Activated naive CD4-positive, alpha-beta T cell treated with anti-CD3 and anti-CD28 coated beads, Interleukin-2, amount 50 U/mL, for 24 hours (primary cell): ENCODE results near the gene BIRC7.

ENCODE experiments used
- H3K27ac Mint-ChIP-seq: one replicate; pipeline ENCODE4 v1.8.0; 2021; ENCODE audit warnings: mild to moderate bottlenecking, mixed read lengths
- H3K27me3 Mint-ChIP-seq: one replicate; pipeline ENCODE4 v1.8.0; 2021; ENCODE audit warnings: mixed read lengths
- H3K36me3 Mint-ChIP-seq: one replicate; pipeline ENCODE4 v1.8.0; 2021; ENCODE audit warnings: mixed read lengths
- H3K4me1 Mint-ChIP-seq: one replicate; pipeline ENCODE4 v1.8.0; 2021; ENCODE audit warnings: mixed read lengths
- H3K4me3 Mint-ChIP-seq: one replicate; pipeline ENCODE4 v1.8.0; 2021; ENCODE audit warnings: mild to moderate bottlenecking, mixed read lengths
- H3K9me3 Mint-ChIP-seq: one replicate; pipeline ENCODE4 v1.8.0; 2021; ENCODE audit warnings: mixed read lengths

Gene BIRC7

DNA sequence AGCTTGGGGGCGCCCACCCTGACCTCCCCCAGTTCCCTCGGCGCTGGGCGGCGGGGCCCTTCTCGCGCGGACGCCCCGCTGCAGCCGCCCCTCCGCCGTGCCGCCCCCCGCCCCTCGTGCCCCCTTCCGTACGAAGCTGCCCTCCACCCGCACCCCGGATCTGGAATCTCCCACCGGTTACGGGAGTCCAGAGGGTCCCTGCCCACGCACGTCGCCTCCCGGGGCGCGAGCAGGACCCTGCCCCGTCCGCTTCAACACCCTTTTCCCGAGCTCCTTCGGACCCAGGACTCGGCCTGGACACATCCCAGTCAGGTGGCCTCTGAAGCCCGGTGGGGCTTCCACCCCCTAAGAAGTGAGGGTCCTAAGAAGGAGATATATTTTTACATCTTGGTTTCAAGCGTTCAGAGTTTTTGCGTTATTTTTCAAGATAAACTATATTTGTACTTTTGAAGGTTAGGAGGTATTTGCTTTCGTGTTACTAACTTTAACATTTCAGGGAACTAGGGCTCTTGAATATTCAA lies 37.4 kb downstream of the BIRC7 start:
- peak overlapping the region; percentile 94 for H3K4me3 Mint-ChIP-seq
- H3K27me3 Mint-ChIP-seq = no peaks in the 10 kb centered on the region
- H3K36me3 Mint-ChIP-seq = no peaks in the 10 kb centered on the region
- peak overlapping the region; percentile 68 for H3K27ac Mint-ChIP-seq
- peaks cover 27% of the 10 kb centered on the region for H3K4me1 Mint-ChIP-seq
- H3K9me3 Mint-ChIP-seq = no peaks in the 10 kb centered on the region

DNA sequence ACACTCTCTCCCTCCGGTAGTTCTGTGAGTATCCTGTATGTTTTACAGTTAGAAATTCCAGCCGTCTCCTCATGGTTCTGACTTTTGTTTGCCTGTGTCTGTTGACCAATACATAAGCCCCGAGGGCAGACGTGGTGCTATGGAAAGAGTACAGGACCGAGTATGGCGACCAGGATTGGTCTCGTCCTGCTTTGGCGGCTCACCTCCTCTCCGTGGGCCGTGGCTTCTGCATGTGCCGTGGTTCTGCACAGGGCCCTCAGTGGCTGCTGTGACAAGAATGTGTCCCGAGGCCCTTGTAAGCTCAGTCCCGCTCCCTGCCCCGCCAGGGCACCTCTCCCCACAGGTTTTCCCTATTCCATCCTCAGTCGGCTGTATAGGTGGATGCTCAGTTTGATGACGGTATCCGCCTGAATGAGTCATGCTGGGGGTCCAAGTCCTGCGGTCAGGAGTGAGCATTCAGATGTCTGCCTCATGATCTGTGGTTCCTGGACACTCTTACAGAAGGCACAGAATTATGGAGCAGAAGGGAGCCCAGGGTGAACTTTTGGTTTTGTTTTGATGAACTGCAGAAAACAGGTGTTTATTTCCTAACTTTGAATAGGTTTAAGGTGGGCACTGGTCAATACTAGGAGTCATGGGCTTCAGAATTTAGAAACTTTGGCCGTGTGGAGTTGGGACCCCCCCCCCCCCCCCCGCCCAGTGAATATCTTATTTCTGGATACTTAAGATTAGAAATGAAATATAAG lies 38.1 kb downstream of the BIRC7 start:
- Mint-ChIP-seq H3K4me1 (peaks cover 27% of the 10 kb centered on the region), H3K27me3 (no peaks in the 10 kb centered on the region), H3K4me3 (peak overlapping the region; percentile 94), H3K9me3 (no peaks in the 10 kb centered on the region), H3K36me3 (no peaks in the 10 kb centered on the region), H3K27ac (peak overlapping the region; percentile 90)

GRCh38 chr20:63274381-63275228 lies 38.9 kb downstream of the BIRC7 start:
- peaks cover 27% of the 10 kb centered on the region for H3K4me1 Mint-ChIP-seq

GRCh38 chr20:63275825-63276224 lies 40.1 kb downstream of the BIRC7 start:
- no peak overlapping the region for H3K27ac Mint-ChIP-seq
- H3K9me3 Mint-ChIP-seq = no peaks in the 10 kb centered on the region
- H3K36me3 Mint-ChIP-seq = no peaks in the 10 kb centered on the region
- H3K4me3 Mint-ChIP-seq = no peak overlapping the region
- H3K27me3 Mint-ChIP-seq = no peaks in the 10 kb centered on the region
- H3K4me1 Mint-ChIP-seq = peaks cover 27% of the 10 kb centered on the region

More at GRCh38 chr20:63274381-63275228, 38.9 kb downstream of the BIRC7 start:
- Mint-ChIP-seq H3K9me3 (no peaks in the 10 kb centered on the region), H3K27me3 (no peaks in the 10 kb centered on the region), H3K4me3 (peak overlapping the region; percentile 58), H3K36me3 (no peaks in the 10 kb centered on the region), H3K27ac (no peak overlapping the region)

DNA sequence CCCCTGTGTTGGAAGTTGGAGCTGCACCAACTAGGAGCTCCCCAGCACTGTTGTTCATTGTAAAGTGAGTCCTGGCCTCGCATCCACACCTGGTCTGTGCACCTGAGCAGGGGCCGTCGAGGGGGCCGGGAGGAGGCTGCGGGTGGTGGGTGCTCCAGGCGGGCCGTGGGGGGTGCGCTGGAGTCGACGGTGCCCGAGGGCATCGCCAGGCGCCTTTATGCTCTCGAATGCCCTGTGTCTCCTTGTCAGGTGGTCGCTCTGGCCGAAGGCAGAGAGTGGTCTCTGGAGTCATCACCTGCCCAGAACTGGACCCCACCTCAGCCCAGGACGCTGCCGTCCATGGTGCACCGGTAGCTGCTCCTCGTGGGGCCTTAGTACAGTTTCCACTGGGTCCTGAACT lies 41.3 kb downstream of the BIRC7 start:
- Mint-ChIP-seq H3K27ac (no peak overlapping the region), H3K36me3 (no peaks in the 10 kb centered on the region), H3K4me3 (no peak overlapping the region), H3K27me3 (no peaks in the 10 kb centered on the region), H3K4me1 (peaks cover 20% of the 10 kb centered on the region), H3K9me3 (no peaks in the 10 kb centered on the region)

DNA sequence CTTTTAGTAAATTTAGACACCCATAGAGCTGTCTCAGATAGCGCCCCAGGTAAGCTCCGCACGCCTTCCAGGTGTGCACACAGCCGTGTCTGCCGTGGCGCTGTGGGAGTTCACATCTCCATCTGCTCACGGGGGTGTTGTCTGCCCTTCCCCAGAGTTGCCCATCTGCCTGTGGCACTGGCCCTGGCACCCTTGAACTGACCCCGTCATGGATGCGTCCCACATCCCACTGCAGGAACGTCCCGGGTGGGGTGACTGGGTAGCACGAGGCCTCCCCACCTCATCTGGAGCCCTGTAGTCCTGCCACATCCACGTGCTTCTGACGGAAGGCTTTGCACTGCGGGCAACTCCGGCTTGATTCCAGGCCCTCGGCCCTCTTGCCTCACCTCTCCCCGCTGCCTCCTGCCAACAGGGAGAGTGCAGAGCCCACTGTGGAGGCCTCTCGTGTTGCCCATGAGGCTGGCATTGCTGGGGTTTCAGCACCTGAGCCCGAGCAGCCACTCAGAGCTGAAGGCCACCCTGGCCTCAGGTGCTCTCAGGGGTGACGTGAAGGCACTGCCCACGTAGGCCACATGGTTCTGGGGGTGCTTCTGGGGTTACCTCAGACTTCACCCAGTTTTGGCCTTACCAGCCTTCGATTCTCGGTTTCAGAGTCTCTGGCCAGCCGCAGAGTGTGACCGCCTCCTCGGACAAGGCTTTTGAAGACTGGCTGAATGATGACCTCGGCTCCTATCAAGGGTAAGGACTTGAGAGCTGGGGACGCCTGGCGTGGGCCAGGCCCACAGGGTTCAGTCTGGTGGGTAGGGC lies 42.0 kb downstream of the BIRC7 start:
- H3K27me3 Mint-ChIP-seq = no peaks in the 10 kb centered on the region
- no peaks in the 10 kb centered on the region for H3K9me3 Mint-ChIP-seq
- no peak overlapping the region for H3K4me3 Mint-ChIP-seq
- peaks cover 20% of the 10 kb centered on the region for H3K4me1 Mint-ChIP-seq
- no peak overlapping the region for H3K27ac Mint-ChIP-seq
- no peaks in the 10 kb centered on the region for H3K36me3 Mint-ChIP-seq

GRCh38 chr20:63278661-63279060 lies 43.0 kb downstream of the BIRC7 start:
- no peaks in the 10 kb centered on the region for H3K27me3 Mint-ChIP-seq
- no peaks in the 10 kb centered on the region for H3K36me3 Mint-ChIP-seq
- H3K4me3 Mint-ChIP-seq = no peak overlapping the region
- H3K9me3 Mint-ChIP-seq = no peaks in the 10 kb centered on the region
- H3K4me1 Mint-ChIP-seq = peaks cover 15% of the 10 kb centered on the region
- no peak overlapping the region for H3K27ac Mint-ChIP-seq

DNA sequence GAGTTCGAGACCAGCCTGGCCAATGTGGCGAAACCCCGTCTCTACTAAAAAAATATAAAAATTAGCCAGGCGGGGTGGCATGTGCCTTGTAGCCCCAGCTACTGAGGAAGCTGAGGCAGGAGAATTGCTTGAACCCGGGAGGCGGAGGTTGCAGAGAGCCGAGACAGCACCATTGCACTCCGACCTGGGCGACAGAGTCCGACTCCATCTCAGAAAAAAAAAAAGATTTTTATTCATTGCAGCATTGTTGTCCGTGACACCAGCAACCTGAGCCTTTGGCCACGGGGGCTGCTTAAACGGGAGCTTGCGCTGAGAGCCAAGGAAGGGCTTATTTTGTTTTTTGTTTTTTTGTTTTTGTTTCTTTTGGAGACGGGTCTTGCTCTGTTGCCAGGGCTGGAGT lies 44.2 kb downstream of the BIRC7 start:
- H3K36me3 Mint-ChIP-seq = no peaks in the 10 kb centered on the region
- H3K9me3 Mint-ChIP-seq = no peaks in the 10 kb centered on the region
- no peaks in the 10 kb centered on the region for H3K27me3 Mint-ChIP-seq
- no peak overlapping the region for H3K27ac Mint-ChIP-seq
- H3K4me1 Mint-ChIP-seq = peaks cover 4% of the 10 kb centered on the region
- no peak overlapping the region for H3K4me3 Mint-ChIP-seq

- H3K4me1 Mint-ChIP-seq = peaks cover under 1% of the 10 kb centered on the region
- no peaks in the 10 kb centered on the region for H3K27me3 Mint-ChIP-seq
- H3K4me3 Mint-ChIP-seq = no peak overlapping the region
- no peaks in the 10 kb centered on the region for H3K9me3 Mint-ChIP-seq
- no peak overlapping the region for H3K27ac Mint-ChIP-seq
- no peaks in the 10 kb centered on the region for H3K36me3 Mint-ChIP-seq
These were observed 44.7 kb downstream of the BIRC7 start for GRCh38 chr20:63280371-63280770.

- no peaks in the 10 kb centered on the region for H3K9me3 Mint-ChIP-seq
- no peak overlapping the region for H3K4me3 Mint-ChIP-seq
- no peaks in the 10 kb centered on the region for H3K27me3 Mint-ChIP-seq
- H3K36me3 Mint-ChIP-seq = no peaks in the 10 kb centered on the region
- no peaks in the 10 kb centered on the region for H3K4me1 Mint-ChIP-seq
- H3K27ac Mint-ChIP-seq = no peak overlapping the region
These were observed 45.3 kb downstream of the BIRC7 start for GRCh38 chr20:63280929-63281545.

- Mint-ChIP-seq H3K36me3 (no peaks in the 10 kb centered on the region), H3K4me1 (no peaks in the 10 kb centered on the region), H3K27me3 (no peaks in the 10 kb centered on the region), H3K27ac (no peak overlapping the region), H3K9me3 (no peaks in the 10 kb centered on the region), H3K4me3 (no peak overlapping the region)
These were observed 46.3 kb downstream of the BIRC7 start for GRCh38 chr20:63281742-63282665.

- Mint-ChIP-seq H3K9me3 (no peaks in the 10 kb centered on the region), H3K36me3 (no peaks in the 10 kb centered on the region), H3K27me3 (no peaks in the 10 kb centered on the region), H3K4me3 (no peak overlapping the region), H3K4me1 (no peaks in the 10 kb centered on the region), H3K27ac (no peak overlapping the region)
These were observed 47.2 kb downstream of the BIRC7 start for GRCh38 chr20:63282946-63283345.

DNA sequence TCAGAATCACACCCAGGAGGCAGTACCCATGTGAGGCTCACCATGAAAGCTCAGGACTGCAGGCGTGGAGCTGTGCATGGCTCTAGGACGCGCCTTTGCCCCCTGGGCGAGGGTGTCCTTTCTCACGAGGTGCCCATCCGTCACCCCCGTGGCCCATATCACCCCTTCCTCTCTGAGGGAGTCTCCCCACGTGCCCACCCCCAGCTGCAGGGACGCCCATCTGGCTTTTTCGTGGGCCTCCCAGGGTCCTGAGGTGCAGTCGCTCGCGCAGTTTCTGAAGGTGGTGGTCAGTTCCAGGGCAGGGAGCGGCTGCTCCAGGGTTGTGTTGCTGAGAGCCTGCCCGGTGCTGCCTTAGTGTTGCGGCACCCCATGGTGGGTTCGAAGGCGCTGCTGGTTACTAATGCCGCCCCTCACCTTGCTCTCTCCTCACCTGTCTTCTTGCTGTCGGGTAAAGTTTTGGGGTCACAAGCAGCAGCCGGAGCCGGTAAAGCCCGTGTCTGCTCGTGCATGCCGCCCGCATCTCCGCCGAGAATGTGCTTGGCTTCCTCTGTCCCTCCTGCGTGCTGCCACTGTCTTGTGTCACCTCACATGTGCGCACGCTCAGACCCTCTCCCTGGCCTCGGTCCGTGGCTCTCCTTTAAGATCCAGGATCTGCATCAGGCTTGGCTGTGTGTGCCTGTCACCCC lies 47.8 kb downstream of the BIRC7 start:
- H3K27ac Mint-ChIP-seq = peak overlapping the region; percentile 46

DNA sequence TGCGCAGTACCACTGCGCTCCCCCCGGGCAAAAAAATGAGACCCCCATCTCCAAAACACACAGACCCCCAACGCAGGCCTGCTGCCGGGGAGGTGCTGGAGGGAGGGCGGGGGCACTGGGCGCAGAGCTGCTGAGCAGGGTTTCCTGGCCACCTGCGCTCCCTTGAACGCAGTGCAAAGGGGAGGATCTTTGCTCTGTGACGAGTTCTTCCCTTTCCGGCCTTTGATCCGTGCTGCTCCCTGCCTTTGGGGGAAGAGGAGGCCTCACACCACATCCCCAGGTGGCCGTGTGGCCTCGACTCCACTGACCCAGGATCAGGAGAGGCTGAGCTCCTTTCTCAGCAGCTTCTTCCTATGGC lies 48.4 kb downstream of the BIRC7 start:
- H3K27ac Mint-ChIP-seq = peak overlapping the region; percentile 46

More for the DNA sequence above, 47.8 kb downstream of the BIRC7 start:
- Mint-ChIP-seq H3K4me3 (peak overlapping the region; percentile 71), H3K4me1 (no peaks in the 10 kb centered on the region), H3K9me3 (no peaks in the 10 kb centered on the region), H3K36me3 (no peaks in the 10 kb centered on the region), H3K27me3 (no peaks in the 10 kb centered on the region)

More for the DNA sequence above, 48.4 kb downstream of the BIRC7 start:
- Mint-ChIP-seq H3K9me3 (no peaks in the 10 kb centered on the region), H3K27me3 (no peaks in the 10 kb centered on the region), H3K4me1 (no peaks in the 10 kb centered on the region), H3K4me3 (peak overlapping the region; percentile 71), H3K36me3 (no peaks in the 10 kb centered on the region)
